Measurements from ENCODE around the gene SLCO3A1. TPM values are rescaled to one million over a fixed set of nuclear protein-coding genes. Genes with fewer than 3 reads are reported as not detected.

Gene SLCO3A1
- total RNA-seq, 1 experiment from 2014 or later = not detected

DNA sequence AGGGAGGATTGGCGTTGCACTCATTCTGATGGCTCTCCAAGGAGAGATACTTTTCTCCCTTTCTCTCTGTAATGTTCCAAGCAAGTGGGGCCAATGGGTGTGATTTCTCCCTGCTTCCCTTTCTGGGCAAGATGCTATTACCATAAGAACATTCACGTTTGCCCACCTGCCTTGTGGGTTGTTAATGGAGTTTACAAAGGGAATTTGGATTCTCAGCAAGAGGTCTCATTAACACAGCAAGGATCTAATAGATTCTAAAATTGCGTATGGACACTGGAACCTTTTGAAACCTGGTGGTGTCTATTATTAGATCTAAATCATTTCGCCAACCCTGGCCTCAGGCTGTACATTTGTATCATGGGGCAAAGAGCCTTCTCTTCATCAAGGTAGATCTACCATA, 74.1 kb downstream of the SLCO3A1 start:
- DNase-seq = no peak
- ChIA-PET CTCF (no interaction called here), POLR2A (no interaction called here)
- intact Hi-C loops (cut with micrococcal nuclease; ENCODE audit: unreplicated experiment) = no loop called here
- Histone ChIP-seq H3K4me3 (ENCODE audit: low read depth, low read length) (no peak overlapping the region), H3K27me3 (replicated peaks; ENCODE audit: control insufficient read depth, insufficient read depth, low read length) (no peaks in the 10 kb centered on the region), H3K9me3 (no peaks in the 10 kb centered on the region), H3K4me1 (no peaks in the 10 kb centered on the region), H3K36me3 (ENCODE audit: control insufficient read depth, insufficient read depth, low read length) (no peaks in the 10 kb centered on the region)
- no peak overlapping the region for H3K27ac Mint-ChIP-seq (ENCODE audit: unreplicated experiment)
- H3K9me3 Mint-ChIP-seq (ENCODE audit: unreplicated experiment) = no peaks in the 10 kb centered on the region
- H3K36me3 Mint-ChIP-seq (ENCODE audit: insufficient read depth, unreplicated experiment) = no peaks in the 10 kb centered on the region
- TF ChIP-seq, protein P1, sequence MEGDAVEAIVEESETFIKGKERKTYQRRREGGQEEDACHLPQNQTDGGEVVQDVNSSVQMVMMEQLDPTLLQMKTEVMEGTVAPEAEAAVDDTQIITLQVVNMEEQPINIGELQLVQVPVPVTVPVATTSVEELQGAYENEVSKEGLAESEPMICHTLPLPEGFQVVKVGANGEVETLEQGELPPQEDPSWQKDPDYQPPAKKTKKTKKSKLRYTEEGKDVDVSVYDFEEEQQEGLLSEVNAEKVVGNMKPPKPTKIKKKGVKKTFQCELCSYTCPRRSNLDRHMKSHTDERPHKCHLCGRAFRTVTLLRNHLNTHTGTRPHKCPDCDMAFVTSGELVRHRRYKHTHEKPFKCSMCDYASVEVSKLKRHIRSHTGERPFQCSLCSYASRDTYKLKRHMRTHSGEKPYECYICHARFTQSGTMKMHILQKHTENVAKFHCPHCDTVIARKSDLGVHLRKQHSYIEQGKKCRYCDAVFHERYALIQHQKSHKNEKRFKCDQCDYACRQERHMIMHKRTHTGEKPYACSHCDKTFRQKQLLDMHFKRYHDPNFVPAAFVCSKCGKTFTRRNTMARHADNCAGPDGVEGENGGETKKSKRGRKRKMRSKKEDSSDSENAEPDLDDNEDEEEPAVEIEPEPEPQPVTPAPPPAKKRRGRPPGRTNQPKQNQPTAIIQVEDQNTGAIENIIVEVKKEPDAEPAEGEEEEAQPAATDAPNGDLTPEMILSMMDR (IDR thresholded peaks at IDR 0.05; ENCODE audit: insufficient read depth in 1 of 2, low read depth in 1 of 2, low read length in 1 of 2, severe bottlenecking in 1 of 2, unreplicated experiment in 1 of 2) = no peak
- no peak overlapping the region for H3K4me3 Mint-ChIP-seq (ENCODE audit: unreplicated experiment)
- H3K27me3 Mint-ChIP-seq (ENCODE audit: insufficient read depth, unreplicated experiment) = peaks cover 9% of the 10 kb centered on the region
- BruUV-seq (replicated peaks) = no TSS peak
- H3K4me1 Mint-ChIP-seq (ENCODE audit: low read depth, unreplicated experiment) = no peaks in the 10 kb centered on the region

DNA sequence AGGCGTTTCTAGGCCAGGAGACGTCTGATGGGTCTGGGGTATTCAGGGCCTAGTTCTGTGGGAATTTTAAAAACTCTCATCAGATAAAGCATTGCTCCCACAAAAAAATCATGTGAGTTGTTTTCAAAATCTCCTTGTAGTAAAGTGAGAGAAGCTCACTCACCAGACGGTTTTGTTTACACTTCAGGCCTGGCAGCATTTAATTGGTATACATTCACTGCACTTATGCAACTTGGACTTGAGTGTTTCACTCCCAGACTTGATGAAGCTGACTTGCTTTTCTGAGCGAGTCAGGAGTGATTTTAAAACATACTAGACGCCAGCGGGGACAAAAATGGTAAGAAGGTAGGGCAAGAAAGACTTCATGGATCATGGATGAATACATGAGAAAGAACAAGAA, 75.2 kb downstream of the SLCO3A1 start:
- intact Hi-C loops (cut with micrococcal nuclease; ENCODE audit: unreplicated experiment) = no loop called here
- Histone ChIP-seq H3K27me3 (replicated peaks; ENCODE audit: control insufficient read depth, insufficient read depth, low read length) (no peaks in the 10 kb centered on the region), H3K4me1 (no peaks in the 10 kb centered on the region), H3K36me3 (ENCODE audit: control insufficient read depth, insufficient read depth, low read length) (no peaks in the 10 kb centered on the region), H3K4me3 (ENCODE audit: low read depth, low read length) (no peak overlapping the region), H3K9me3 (no peaks in the 10 kb centered on the region)
- DNase-seq = no peak
- peaks cover 9% of the 10 kb centered on the region for H3K27me3 Mint-ChIP-seq (ENCODE audit: insufficient read depth, unreplicated experiment)
- H3K9me3 Mint-ChIP-seq (ENCODE audit: unreplicated experiment) = no peaks in the 10 kb centered on the region
- BruUV-seq (replicated peaks) = no TSS peak
- ChIA-PET CTCF (interaction anchor here (0.5 to 0.6 kb wide), 2 partner anchors 16 to 236 kb away, joined by 3 to 4 read pairs; no protein-coding TSS in a partner anchor), POLR2A (interaction anchor here (0.6 kb wide), 1 partner anchor 597 kb away, joined by 3 read pairs; no protein-coding TSS in a partner anchor)
- H3K36me3 Mint-ChIP-seq (ENCODE audit: insufficient read depth, unreplicated experiment) = no peaks in the 10 kb centered on the region
- TF ChIP-seq, protein P1 (IDR thresholded peaks at IDR 0.05; ENCODE audit: insufficient read depth in 1 of 2, low read depth in 1 of 2, low read length in 1 of 2, severe bottlenecking in 1 of 2, unreplicated experiment in 1 of 2) = no peak
- H3K4me3 Mint-ChIP-seq (ENCODE audit: unreplicated experiment) = no peak overlapping the region
- no peak overlapping the region for H3K27ac Mint-ChIP-seq (ENCODE audit: unreplicated experiment)
- no peaks in the 10 kb centered on the region for H3K4me1 Mint-ChIP-seq (ENCODE audit: low read depth, unreplicated experiment)

DNA sequence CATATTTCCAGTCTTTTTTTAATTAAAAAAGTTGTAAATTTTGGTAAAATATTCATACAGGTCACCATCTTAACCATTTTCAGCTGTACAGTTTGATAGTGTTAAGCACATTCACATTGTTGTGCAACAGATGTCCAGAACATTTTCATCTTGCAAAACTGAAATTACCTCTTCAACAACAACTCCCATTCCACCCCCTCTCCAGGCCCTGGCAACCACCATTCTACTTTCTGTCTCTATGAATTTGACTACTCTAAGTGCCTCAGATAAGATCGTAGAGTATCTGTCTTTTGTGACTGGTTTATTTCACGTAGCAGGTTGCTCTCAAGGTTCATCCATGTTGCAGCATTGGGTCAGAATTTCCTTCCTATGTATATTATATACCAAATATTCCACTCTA, 76.0 kb downstream of the SLCO3A1 start:
- H3K4me1 Mint-ChIP-seq (ENCODE audit: low read depth, unreplicated experiment) = no peaks in the 10 kb centered on the region
- BruUV-seq (replicated peaks) = no TSS peak
- ChIA-PET POLR2A (no interaction called here), CTCF (no interaction called here)
- H3K9me3 Mint-ChIP-seq (ENCODE audit: unreplicated experiment) = no peaks in the 10 kb centered on the region
- H3K4me1 ChIP-seq = no peaks in the 10 kb centered on the region
- no peak overlapping the region for H3K27ac Mint-ChIP-seq (ENCODE audit: unreplicated experiment)
- no peaks in the 10 kb centered on the region for H3K36me3 ChIP-seq (ENCODE audit: control insufficient read depth, insufficient read depth, low read length)
- no peak for DNase-seq
- H3K9me3 ChIP-seq = no peaks in the 10 kb centered on the region
- H3K27me3 Mint-ChIP-seq (ENCODE audit: insufficient read depth, unreplicated experiment) = peaks cover 5% of the 10 kb centered on the region
- no peak overlapping the region for H3K4me3 ChIP-seq (ENCODE audit: low read depth, low read length)
- intact Hi-C loops (cut with micrococcal nuclease; ENCODE audit: unreplicated experiment) = no loop called here
- H3K36me3 Mint-ChIP-seq (ENCODE audit: insufficient read depth, unreplicated experiment) = no peaks in the 10 kb centered on the region
- H3K4me3 Mint-ChIP-seq (ENCODE audit: unreplicated experiment) = no peak overlapping the region
- TF ChIP-seq, protein P1 (IDR thresholded peaks at IDR 0.05; ENCODE audit: insufficient read depth in 1 of 2, low read depth in 1 of 2, low read length in 1 of 2, severe bottlenecking in 1 of 2, unreplicated experiment in 1 of 2) = no peak
- H3K27me3 ChIP-seq (replicated peaks; ENCODE audit: control insufficient read depth, insufficient read depth, low read length) = no peaks in the 10 kb centered on the region

Measured in Caco-2 (cell line).